Measurements from ENCODE around the gene KCTD15. TPM values are rescaled to one million over a fixed set of nuclear protein-coding genes. Genes with fewer than 3 reads are reported as not detected.

Gene KCTD15
- polyA plus RNA-seq, 1 donor (not counting 4 experiments of a cell fraction or from before 2014, with no cell fraction given) = 16.2 TPM

DNA sequence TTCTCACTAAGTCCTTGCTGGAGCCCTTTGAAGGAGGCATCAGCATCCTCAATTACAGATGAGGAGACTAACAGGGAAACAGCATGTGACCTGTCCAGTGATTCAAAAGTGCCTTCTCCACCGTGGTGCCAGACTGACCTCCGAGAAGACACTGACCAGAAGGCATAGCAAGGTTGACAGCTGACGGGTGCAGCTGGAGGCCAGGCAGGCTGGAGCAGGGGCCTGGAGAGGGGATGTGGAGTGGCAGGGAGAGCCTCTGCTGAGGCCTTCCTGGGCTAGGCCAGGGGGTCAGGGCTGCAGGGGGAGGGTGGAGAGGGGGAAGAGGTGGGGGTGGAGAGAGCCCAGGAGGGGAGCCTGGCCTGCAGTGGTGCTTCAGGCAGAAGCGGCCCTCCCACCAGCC is 66.3 kb downstream of the KCTD15 start:
- Histone ChIP-seq H3K4me1 (ENCODE audit: control insufficient read depth, extremely low read depth, insufficient read depth, low read length) (peaks cover 5% of the 10 kb centered on the region), H3K9me3 (ENCODE audit: control insufficient read depth, low read depth, low read length) (no peaks in the 10 kb centered on the region), H3K27ac (ENCODE audit: control insufficient read depth, insufficient read depth, low read length) (no peak overlapping the region), H3K9ac (ENCODE audit: control insufficient read depth, extremely low read depth, insufficient read depth, low read length) (no peak overlapping the region), H3K9me1 (ENCODE audit: control insufficient read depth, extremely low read depth, insufficient read depth, low read length) (no peaks in the 10 kb centered on the region), H3K79me2 (ENCODE audit: control insufficient read depth, insufficient read depth, low read length) (no peaks in the 10 kb centered on the region), H3K36me3 (ENCODE audit: control insufficient read depth in 2 of 2, extremely low read depth in 1 of 2, insufficient read depth in 2 of 2, low read length in 2 of 2) (no peaks in the 10 kb centered on the region), H3K4me2 (ENCODE audit: control insufficient read depth, extremely low read depth, insufficient read depth, low read depth, low read length) (no peak overlapping the region), H2AFZ (ENCODE audit: control insufficient read depth, low read length) (no peak overlapping the region), H3K27me3 (ENCODE audit: control insufficient read depth, extremely low read depth, insufficient read depth, low read length) (peaks cover 3% of the 10 kb centered on the region), H3K4me3 (ENCODE audit: control insufficient read depth in 2 of 3, extremely low read depth in 1 of 3, insufficient read depth in 2 of 3, low read depth in 1 of 3, low read length in 3 of 3) (no peak overlapping the region), H4K20me1 (ENCODE audit: control insufficient read depth, extremely low read depth, insufficient read depth, low read length) (no peaks in the 10 kb centered on the region)
- no peak for TF ChIP-seq EZH2 (IDR thresholded peaks at IDR 0.05; ENCODE audit: low read length)
- no peak for TF ChIP-seq CTCF (optimal IDR thresholded peaks at IDR 0.05 in 1 of 3, IDR thresholded peaks at IDR 0.05 in 1 of 3, conservative IDR thresholded peaks at IDR 0.05 in 1 of 3; ENCODE audit: extremely low read depth in 1 of 3, insufficient read depth in 2 of 3, low read length in 3 of 3)
- dilution Hi-C loops (cut with MboI; ENCODE audit: extremely low pct_ligation_motif_present, low sequenced_read_pairs) = no loop called here
- DNase-seq (ENCODE audit: low read depth, low spot score) (no peak), FAIRE-seq (no peak)

GRCh38 chr19:33863436-33863835 is 66.8 kb downstream of the KCTD15 start:
- no peaks in the 10 kb centered on the region for H3K79me2 ChIP-seq (ENCODE audit: control insufficient read depth, insufficient read depth, low read length)
- peaks cover 3% of the 10 kb centered on the region for H3K27me3 ChIP-seq (ENCODE audit: control insufficient read depth, extremely low read depth, insufficient read depth, low read length)
- no peak overlapping the region for H3K9ac ChIP-seq (ENCODE audit: control insufficient read depth, extremely low read depth, insufficient read depth, low read length)
- no peaks in the 10 kb centered on the region for H3K9me3 ChIP-seq (ENCODE audit: control insufficient read depth, low read depth, low read length)
- H3K9me1 ChIP-seq (ENCODE audit: control insufficient read depth, extremely low read depth, insufficient read depth, low read length) = no peaks in the 10 kb centered on the region
- H3K27ac ChIP-seq (ENCODE audit: control insufficient read depth, insufficient read depth, low read length) = no peak overlapping the region
- no peak for TF ChIP-seq EZH2 (IDR thresholded peaks at IDR 0.05; ENCODE audit: low read length)
- no peak for TF ChIP-seq CTCF (optimal IDR thresholded peaks at IDR 0.05 in 1 of 3, IDR thresholded peaks at IDR 0.05 in 1 of 3, conservative IDR thresholded peaks at IDR 0.05 in 1 of 3; ENCODE audit: extremely low read depth in 1 of 3, insufficient read depth in 2 of 3, low read length in 3 of 3)
- peaks cover 10% of the 10 kb centered on the region for H3K4me1 ChIP-seq (ENCODE audit: control insufficient read depth, extremely low read depth, insufficient read depth, low read length)
- no peaks in the 10 kb centered on the region for H4K20me1 ChIP-seq (ENCODE audit: control insufficient read depth, extremely low read depth, insufficient read depth, low read length)
- DNase-seq (ENCODE audit: low read depth, low spot score) (no peak), FAIRE-seq (no peak)
- H3K36me3 ChIP-seq (ENCODE audit: control insufficient read depth in 2 of 2, extremely low read depth in 1 of 2, insufficient read depth in 2 of 2, low read length in 2 of 2) = no peaks in the 10 kb centered on the region
- H2AFZ ChIP-seq (ENCODE audit: control insufficient read depth, low read length) = no peak overlapping the region
- no peak overlapping the region for H3K4me2 ChIP-seq (ENCODE audit: control insufficient read depth, extremely low read depth, insufficient read depth, low read depth, low read length)
- H3K4me3 ChIP-seq (ENCODE audit: control insufficient read depth in 2 of 3, extremely low read depth in 1 of 3, insufficient read depth in 2 of 3, low read depth in 1 of 3, low read length in 3 of 3) = no peak overlapping the region
- dilution Hi-C loops (cut with MboI; ENCODE audit: extremely low pct_ligation_motif_present, low sequenced_read_pairs) = no loop called here
